Measurements from ENCODE around the gene WDR27. TPM values are rescaled to one million over a fixed set of nuclear protein-coding genes. Genes with fewer than 3 reads are reported as not detected.
"Not testable (repeated sequence)": the region's sequence is repeated elsewhere in the genome, so short reads cannot be mapped to it uniquely, and the experiment has no call there.

The WDR27 gene
- total RNA-seq, 1 donor from 2014 or later, result 35.0 TPM

DNA sequence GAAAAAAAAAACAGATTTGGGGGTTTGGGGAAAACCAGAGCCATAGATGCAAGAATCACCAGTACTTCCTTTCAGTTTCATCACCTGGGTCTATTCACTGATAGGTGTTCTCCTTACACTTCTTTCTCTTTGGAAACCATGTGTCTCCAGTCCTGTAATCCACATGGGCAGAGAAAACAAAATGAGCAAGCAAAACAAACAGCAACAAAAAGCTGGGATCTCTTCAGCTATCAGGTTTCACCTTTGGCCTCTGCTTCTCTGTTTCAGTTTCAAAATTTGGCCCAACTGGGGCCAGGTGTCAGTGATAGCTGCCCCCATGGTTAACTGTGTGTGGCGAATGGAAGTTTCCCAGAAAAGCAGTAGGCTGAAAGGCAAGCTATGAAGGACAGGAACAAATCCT lies 228.2 kb downstream of the WDR27 start:
- DNase-seq (ENCODE audit: low spot score), result no peak
- peaks cover 25% of the 10 kb centered on the region for H3K9me3 Mint-ChIP-seq
- no peaks in the 10 kb centered on the region for H3K36me3 Mint-ChIP-seq (ENCODE audit: low read depth)
- H3K27me3 Mint-ChIP-seq (ENCODE audit: low read depth), result no peaks in the 10 kb centered on the region
- no peaks in the 10 kb centered on the region for H3K4me1 Mint-ChIP-seq (ENCODE audit: low read depth)
- intact Hi-C loops (cut with micrococcal nuclease), result no loop called here
- H3K27ac Mint-ChIP-seq, result no peak overlapping the region
- no peak overlapping the region for H3K4me3 Mint-ChIP-seq (ENCODE audit: low read depth)

DNA sequence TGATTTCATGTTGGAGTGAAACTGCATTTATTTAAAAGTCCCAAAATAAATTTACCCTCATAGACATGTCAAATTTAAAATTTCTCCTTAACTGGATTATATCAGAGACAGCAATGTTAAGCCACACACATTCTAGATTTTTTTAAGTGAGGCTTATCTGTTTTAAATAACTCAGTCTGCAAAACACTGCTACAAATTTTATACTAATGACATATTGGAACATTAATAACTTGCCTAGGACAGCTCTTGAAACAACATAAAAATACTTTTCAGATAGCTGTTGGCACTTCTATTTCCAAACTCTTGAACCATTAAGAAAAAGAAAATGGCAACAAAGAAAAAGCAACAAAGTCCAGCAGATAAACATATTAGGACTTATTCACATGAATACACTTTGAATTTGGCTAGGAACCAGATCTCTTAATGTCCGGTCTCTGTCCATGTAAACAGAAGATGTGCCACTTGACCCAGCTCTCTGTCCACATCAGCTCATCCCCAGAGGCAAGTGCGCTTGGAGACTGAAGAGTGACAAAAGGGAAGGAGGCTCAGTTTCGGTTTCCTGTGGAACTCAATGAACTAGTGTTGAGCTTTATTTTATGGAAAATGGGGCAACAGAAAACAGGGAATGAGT lies 228.9 kb downstream of the WDR27 start:
- Mint-ChIP-seq H3K27me3 (ENCODE audit: low read depth) (no peaks in the 10 kb centered on the region), H3K9me3 (peaks cover 31% of the 10 kb centered on the region), H3K36me3 (ENCODE audit: low read depth) (no peaks in the 10 kb centered on the region), H3K4me3 (ENCODE audit: low read depth) (no peak overlapping the region), H3K4me1 (ENCODE audit: low read depth) (no peaks in the 10 kb centered on the region), H3K27ac (no peak overlapping the region)
- intact Hi-C loops (cut with micrococcal nuclease), result no loop called here
- no peak for DNase-seq (ENCODE audit: low spot score)

DNA sequence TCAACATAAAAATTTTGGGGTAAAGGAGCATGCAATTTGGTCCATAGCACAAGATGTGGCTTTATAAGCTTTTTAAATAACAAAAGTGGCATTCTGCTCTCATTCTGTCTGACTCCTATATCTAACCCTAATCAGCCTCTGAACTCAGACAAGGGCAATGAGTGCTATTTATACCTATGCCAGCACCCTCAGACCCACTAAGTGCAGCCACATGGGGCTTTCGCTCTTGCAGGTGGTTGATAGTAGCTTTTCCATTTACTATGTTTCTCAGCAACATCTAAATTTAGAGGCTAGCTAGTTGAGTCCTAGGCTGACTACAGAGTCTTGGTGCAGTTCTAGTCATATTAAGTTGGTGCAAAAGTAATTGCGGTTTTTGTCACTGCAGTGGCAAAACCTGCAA lies 231.0 kb downstream of the WDR27 start:
- Mint-ChIP-seq H3K27ac (no peak overlapping the region), H3K36me3 (ENCODE audit: low read depth) (no peaks in the 10 kb centered on the region), H3K4me3 (ENCODE audit: low read depth) (no peak overlapping the region), H3K27me3 (ENCODE audit: low read depth) (no peaks in the 10 kb centered on the region), H3K4me1 (ENCODE audit: low read depth) (no peaks in the 10 kb centered on the region), H3K9me3 (peaks cover 40% of the 10 kb centered on the region)
- DNase-seq (ENCODE audit: low spot score), result no peak
- intact Hi-C loops (cut with micrococcal nuclease), result no loop called here

DNA sequence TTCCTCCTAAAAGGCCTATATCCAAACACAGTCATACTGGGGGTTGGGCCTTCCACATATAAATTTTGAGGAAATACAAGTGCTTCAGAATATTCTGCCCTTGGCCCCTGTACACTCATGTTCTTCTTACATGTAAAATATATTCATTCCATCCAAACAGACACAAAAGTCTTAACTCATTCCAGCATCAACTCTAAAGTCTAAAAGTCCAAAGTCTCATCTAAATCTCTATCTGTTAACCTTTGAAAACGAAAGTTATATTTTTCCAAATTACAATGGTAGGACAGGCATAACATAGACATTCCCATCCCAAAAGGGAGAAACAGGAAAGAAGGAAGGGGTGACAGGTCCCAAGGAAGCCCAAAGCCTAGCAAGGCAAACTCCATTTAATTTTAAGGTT lies 232.8 kb downstream of the WDR27 start:
- Mint-ChIP-seq H3K27me3 (ENCODE audit: low read depth) (no peaks in the 10 kb centered on the region), H3K4me1 (ENCODE audit: low read depth) (no peaks in the 10 kb centered on the region), H3K9me3 (peaks cover 33% of the 10 kb centered on the region), H3K36me3 (ENCODE audit: low read depth) (no peaks in the 10 kb centered on the region), H3K27ac (no peak overlapping the region), H3K4me3 (ENCODE audit: low read depth) (no peak overlapping the region)
- intact Hi-C loops (cut with micrococcal nuclease), result no loop called here
- DNase-seq (ENCODE audit: low spot score), result no peak

DNA sequence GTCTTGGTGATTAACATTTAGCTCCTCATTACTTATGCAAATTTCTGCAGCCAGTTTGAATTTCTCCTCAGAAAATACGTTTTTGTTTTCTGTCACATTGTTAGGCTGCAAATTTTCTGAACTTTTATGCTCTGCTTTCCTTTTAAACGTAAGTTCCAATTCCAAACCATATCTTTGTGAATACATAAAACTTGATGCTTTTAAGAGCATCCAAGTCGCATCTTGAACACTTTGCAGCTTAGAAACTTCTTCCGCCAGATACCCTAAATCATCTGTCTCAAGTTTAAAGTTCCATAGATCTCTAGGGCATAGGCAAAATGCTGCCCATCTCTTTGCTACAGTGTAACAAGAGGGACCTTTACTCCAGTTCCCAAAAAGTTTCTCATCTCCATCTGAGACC lies 234.1 kb downstream of the WDR27 start:
- H3K27ac Mint-ChIP-seq; intact Hi-C loops (cut with micrococcal nuclease); DNase-seq (ENCODE audit: low spot score); H3K4me1 Mint-ChIP-seq (ENCODE audit: low read depth); H3K4me3 Mint-ChIP-seq (ENCODE audit: low read depth); H3K36me3 Mint-ChIP-seq (ENCODE audit: low read depth); H3K27me3 Mint-ChIP-seq (ENCODE audit: low read depth): not testable (repeated sequence)
- peaks cover 33% of the 10 kb centered on the region for H3K9me3 Mint-ChIP-seq

DNA sequence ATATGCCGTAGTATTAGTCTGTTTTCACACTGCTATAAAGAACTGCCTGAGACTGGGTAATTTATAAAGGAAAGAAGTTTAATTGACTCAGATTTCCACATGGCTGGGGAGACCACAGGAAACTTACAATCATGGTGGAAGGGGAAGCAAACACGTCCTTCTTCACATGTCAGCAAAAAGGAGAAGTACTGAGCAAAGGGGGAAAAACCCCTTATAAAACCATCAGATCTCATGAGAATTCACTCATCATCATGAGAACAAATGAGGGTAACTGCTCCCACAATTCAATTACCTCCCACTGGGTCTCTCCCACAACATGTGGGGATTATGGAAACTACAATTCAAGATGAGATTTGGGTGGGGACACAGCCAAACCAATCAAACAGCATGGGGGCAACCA lies 235.6 kb downstream of the WDR27 start:
- H3K27ac Mint-ChIP-seq; DNase-seq (ENCODE audit: low spot score); H3K4me1 Mint-ChIP-seq (ENCODE audit: low read depth); H3K4me3 Mint-ChIP-seq (ENCODE audit: low read depth); H3K27me3 Mint-ChIP-seq (ENCODE audit: low read depth); intact Hi-C loops (cut with micrococcal nuclease); H3K36me3 Mint-ChIP-seq (ENCODE audit: low read depth): not testable (repeated sequence)
- H3K9me3 Mint-ChIP-seq, result peaks cover 33% of the 10 kb centered on the region

DNA sequence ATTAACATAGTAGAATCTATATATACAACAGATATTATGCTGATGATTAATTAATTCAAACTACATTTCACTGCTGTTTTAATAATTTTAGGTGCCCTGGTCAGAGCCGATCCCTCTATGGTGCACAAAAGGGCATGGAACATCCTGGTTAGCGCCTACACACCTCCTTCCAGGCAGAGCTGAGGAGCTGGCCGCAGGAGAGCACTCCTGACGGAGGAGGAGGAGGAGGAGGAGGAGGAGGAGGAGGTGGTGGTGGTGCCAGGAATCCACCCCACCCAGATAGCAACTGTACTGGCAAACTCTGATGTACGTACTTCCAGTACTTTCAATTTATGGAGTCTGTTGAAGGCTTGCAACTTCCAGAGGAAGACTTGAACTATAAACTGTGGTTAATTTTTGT lies 244.1 kb downstream of the WDR27 start:
- intact Hi-C loops (cut with micrococcal nuclease), result no loop called here
- no peaks in the 10 kb centered on the region for H3K9me3 Mint-ChIP-seq
- H3K36me3 Mint-ChIP-seq (ENCODE audit: low read depth), result no peaks in the 10 kb centered on the region
- no peak overlapping the region for H3K27ac Mint-ChIP-seq
- H3K4me1 Mint-ChIP-seq (ENCODE audit: low read depth), result no peaks in the 10 kb centered on the region
- H3K4me3 Mint-ChIP-seq (ENCODE audit: low read depth), result no peak overlapping the region
- no peak for DNase-seq (ENCODE audit: low spot score)
- no peaks in the 10 kb centered on the region for H3K27me3 Mint-ChIP-seq (ENCODE audit: low read depth)

DNA sequence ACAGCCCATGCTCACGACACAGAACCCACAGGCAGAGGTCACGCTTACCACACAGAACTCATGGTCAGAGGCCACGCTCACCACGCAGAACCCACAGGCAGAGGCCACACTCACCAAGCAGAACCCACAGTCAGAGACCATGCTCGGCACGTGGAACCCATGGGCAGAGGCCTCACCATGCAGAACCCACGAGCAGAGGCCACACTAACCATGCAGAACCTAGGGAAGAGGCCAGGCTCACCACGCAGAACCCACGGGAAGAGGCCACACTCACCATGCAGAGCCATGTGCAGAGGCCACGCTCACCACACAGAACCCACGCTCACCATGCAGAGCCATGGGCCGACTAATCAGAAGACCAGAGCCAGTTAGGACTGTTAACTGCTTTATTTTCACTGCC lies 245.0 kb downstream of the WDR27 start:
- Mint-ChIP-seq H3K27me3 (ENCODE audit: low read depth) (no peaks in the 10 kb centered on the region), H3K36me3 (ENCODE audit: low read depth) (no peaks in the 10 kb centered on the region), H3K27ac (no peak overlapping the region), H3K4me3 (ENCODE audit: low read depth) (no peak overlapping the region), H3K9me3 (no peaks in the 10 kb centered on the region), H3K4me1 (ENCODE audit: low read depth) (no peaks in the 10 kb centered on the region)
- DNase-seq (ENCODE audit: low spot score), result no peak
- intact Hi-C loops (cut with micrococcal nuclease), result no loop called here

DNA sequence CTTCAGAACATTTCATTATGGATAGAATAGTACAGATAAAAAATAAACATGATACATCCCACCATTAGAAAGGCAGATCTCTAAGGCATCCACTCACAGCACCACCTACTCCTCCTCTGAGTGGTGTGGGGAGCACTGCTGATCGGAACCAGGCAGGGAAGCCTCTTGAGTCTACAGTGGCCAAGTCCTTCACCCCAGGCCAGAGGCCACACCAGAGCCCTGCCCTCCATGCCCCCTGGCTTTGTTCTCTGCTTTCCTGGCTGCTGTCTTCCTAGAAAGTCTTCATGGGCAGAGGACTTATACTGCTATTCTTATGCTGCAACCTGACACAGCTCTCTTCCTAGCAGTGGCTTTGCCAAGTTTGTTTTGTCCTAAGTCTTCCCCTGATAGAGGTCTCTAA lies 246.4 kb downstream of the WDR27 start:
- no peaks in the 10 kb centered on the region for H3K9me3 Mint-ChIP-seq
- H3K36me3 Mint-ChIP-seq (ENCODE audit: low read depth), result no peaks in the 10 kb centered on the region

DNA sequence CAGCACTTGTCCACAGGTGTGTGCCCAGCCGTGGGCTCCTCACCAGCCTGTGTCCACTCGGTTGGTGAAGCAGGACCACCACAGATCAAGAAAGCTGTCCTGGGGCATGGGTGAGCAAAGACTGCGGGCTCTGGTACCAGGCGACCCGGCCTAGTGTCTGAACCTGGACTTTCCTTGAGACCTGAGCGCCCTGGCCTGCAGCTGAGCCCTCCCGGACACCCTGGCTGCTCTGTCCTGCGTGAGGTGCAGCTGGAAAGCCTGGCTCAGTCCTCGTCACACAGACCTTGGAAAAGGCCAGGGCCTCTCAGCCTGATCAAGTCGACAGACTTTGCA lies 247.0 kb downstream of the WDR27 start:
- Mint-ChIP-seq H3K4me3 (ENCODE audit: low read depth) (no peak overlapping the region), H3K36me3 (ENCODE audit: low read depth) (no peaks in the 10 kb centered on the region)

More for the DNA sequence above, 246.4 kb downstream of the WDR27 start:
- no peak overlapping the region for H3K27ac Mint-ChIP-seq
- no peak for DNase-seq (ENCODE audit: low spot score)
- no peaks in the 10 kb centered on the region for H3K27me3 Mint-ChIP-seq (ENCODE audit: low read depth)
- H3K4me3 Mint-ChIP-seq (ENCODE audit: low read depth), result no peak overlapping the region
- intact Hi-C loops (cut with micrococcal nuclease), result no loop called here
- H3K4me1 Mint-ChIP-seq (ENCODE audit: low read depth), result no peaks in the 10 kb centered on the region

DNA sequence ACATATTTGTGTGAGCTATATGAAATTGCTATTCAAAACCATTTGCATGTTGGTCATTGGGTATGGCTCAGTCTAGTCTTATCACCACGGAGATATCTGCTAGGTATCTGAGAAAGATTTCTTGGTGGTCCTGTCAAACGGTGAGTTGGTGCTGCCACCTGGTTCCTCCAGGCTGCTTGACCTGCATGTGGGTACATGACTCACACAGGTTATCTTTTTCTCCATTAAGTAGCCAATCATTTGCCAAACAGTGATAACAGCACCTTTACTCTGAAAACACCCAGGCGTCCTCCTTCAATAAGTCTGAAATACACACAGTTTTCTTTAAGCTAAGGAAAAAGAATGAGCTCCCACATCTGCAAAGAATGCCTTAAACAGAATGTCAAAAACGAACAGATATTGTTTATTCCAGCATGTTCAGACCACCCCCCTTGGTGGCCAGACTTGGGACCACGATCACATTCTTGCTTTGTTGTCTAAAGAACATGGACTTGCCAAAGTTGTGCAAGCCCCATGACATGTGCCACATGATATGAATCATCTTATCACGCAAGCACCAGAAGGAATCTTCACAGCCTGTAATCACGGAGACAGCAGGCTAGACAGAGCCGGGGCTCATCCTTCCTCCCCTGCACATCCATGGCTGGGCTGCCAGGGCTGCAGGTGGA lies 247.5 kb downstream of the WDR27 start:
- DNase-seq (ENCODE audit: low spot score), result no peak
- Mint-ChIP-seq H3K27ac (no peak overlapping the region), H3K9me3 (no peaks in the 10 kb centered on the region), H3K4me1 (ENCODE audit: low read depth) (no peaks in the 10 kb centered on the region), H3K27me3 (ENCODE audit: low read depth) (no peaks in the 10 kb centered on the region), H3K36me3 (ENCODE audit: low read depth) (no peaks in the 10 kb centered on the region), H3K4me3 (ENCODE audit: low read depth) (no peak overlapping the region)
- intact Hi-C loops (cut with micrococcal nuclease), result no loop called here

More for the DNA sequence above, 247.0 kb downstream of the WDR27 start:
- no peaks in the 10 kb centered on the region for H3K4me1 Mint-ChIP-seq (ENCODE audit: low read depth)
- H3K27me3 Mint-ChIP-seq (ENCODE audit: low read depth), result no peaks in the 10 kb centered on the region
- no peak overlapping the region for H3K27ac Mint-ChIP-seq
- DNase-seq (ENCODE audit: low spot score), result no peak
- intact Hi-C loops (cut with micrococcal nuclease), result no loop called here
- no peaks in the 10 kb centered on the region for H3K9me3 Mint-ChIP-seq

DNA sequence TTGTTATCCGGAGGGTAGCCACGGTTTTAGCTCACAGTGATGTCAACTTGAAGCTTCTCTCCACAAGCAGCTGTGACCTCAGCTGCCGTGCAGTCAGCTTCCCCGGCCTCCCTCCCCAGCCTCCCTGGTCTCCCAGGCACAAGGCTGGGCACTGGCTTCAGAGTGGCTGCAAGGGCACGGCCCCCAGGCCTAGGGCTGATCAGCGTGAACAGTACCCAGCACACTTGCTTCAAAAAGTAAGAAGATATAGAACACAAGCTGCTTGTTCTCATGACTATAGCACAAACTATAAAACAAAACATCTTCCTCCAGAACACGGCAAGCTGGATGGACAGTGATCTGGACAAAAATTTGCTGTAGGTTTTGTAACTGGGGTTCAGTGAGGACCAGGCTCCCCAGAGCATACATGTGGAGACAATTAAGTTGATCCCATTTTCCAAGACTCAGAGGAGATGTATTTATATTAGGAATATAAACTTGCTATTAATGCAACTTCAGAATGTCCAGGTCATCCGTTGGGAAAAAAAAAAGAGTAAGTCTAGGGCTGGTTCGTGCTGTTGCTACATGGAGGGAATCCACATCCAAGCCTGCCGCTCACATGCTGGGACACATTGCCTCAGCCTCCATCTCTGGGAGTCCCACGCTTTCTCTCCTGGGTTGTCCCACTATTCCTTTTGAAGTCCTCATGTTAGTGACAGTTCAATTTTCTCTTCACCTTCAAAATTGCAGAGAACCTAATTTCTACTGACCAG lies 248.8 kb downstream of the WDR27 start:
- H3K27ac Mint-ChIP-seq, result no peak overlapping the region
- H3K9me3 Mint-ChIP-seq, result no peaks in the 10 kb centered on the region
- H3K4me1 Mint-ChIP-seq (ENCODE audit: low read depth), result no peaks in the 10 kb centered on the region
- H3K27me3 Mint-ChIP-seq (ENCODE audit: low read depth), result no peaks in the 10 kb centered on the region
- intact Hi-C loops (cut with micrococcal nuclease), result no loop called here
- no peaks in the 10 kb centered on the region for H3K36me3 Mint-ChIP-seq (ENCODE audit: low read depth)
- DNase-seq (ENCODE audit: low spot score), result no peak
- no peak overlapping the region for H3K4me3 Mint-ChIP-seq (ENCODE audit: low read depth)

DNA sequence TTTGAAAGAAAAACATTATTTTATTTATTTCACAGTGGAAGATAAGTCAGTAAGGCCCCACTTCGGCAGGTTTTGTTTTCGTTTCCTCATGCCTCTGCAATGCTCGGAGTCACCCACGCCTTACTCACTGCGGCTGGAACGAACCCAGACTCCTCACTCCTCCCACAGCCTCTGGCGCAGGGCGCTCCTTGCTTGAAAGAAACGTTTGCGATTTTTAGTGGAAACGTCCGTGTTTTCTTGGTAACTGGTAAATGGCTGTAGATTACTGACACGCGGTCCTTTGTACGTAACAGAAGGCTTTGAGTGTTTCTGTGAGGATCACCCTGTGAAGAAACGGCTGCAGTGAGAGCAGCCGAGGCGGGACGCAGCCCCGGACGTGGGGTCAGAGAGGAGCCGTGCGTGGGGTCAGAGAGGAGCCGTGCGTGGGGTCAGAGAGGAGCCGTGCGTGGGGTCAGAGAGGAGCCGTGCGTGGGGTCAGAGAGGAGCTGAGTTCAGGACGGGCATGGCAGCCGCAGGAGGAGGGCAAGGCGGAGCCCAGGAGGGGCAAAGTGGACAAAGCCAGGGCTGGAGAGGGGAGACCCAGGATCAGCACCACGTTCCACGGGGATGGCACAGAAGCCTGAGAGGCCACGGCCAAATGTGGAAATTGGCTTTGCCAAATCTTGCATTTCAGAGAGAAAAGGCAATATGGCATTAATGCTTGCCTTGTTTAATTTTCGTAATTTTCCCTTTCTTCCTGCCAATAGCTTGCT lies 249.5 kb downstream of the WDR27 start:
- Mint-ChIP-seq H3K36me3 (ENCODE audit: low read depth) (no peaks in the 10 kb centered on the region), H3K9me3 (no peaks in the 10 kb centered on the region), H3K27me3 (ENCODE audit: low read depth) (no peaks in the 10 kb centered on the region), H3K4me1 (ENCODE audit: low read depth) (no peaks in the 10 kb centered on the region), H3K4me3 (ENCODE audit: low read depth) (no peak overlapping the region), H3K27ac (no peak overlapping the region)
- intact Hi-C loops (cut with micrococcal nuclease), result no loop called here
- DNase-seq (ENCODE audit: low spot score), result no peak

All from activated T-helper 2 cell treated with anti-CD3 and anti-CD28 coated beads, Interferon-gamma antibody, Interleukin-2, Interleukin-4, amounts not matched to agents 10 μg/mL and 5 μg/mL and 100 μg/mL, durations not matched to agents 14 hours and 24 hours and 36 hours (primary cell).